ENCODE data around the gene ITGB7.

- TF ChIP-seq CTCF (conservative IDR thresholded peaks at IDR 0.05) (no peak), ZFX (IDR thresholded peaks at IDR 0.05) (no peak)
Measured at GRCh38 chr12:53218551-53219291, 11.7 kb upstream of the ITGB7 start.
